Left ventricle myocardium inferior (tissue), 1 donor: ENCODE results near the gene OVCH1. TPM values are rescaled to one million over a fixed set of nuclear protein-coding genes. Genes with fewer than 3 reads are reported as not detected.

ENCODE experiments used
- DNase-seq: peaks from one replicate; pipeline ENCODE4 v3.0.0-alpha.2; 2020
- H3K27ac ChIP-seq: fragments of 200-600 bp; replicated peaks from 2 replicates; pipeline ENCODE4 v1.8.0; 2021
- H3K27me3 ChIP-seq: fragments of 200-600 bp; 2 replicates; pipeline ENCODE4 v1.8.0; 2021; ENCODE audit warnings: low read depth
- H3K36me3 ChIP-seq: fragments of 200-600 bp; 2 replicates; pipeline ENCODE4 v1.8.0; 2021
- H3K4me1 ChIP-seq: fragments of 200-600 bp; 2 replicates; pipeline ENCODE4 v1.8.0; 2021
- H3K4me3 ChIP-seq: fragments of 200-600 bp; 2 replicates; pipeline ENCODE4 v1.8.0; 2021; ENCODE audit warnings: mild to moderate bottlenecking, moderate library complexity
- H3K9me3 ChIP-seq: fragments of 200-600 bp; replicated peaks from 2 replicates; pipeline ENCODE4 v1.8.0; 2021
- intact Hi-C: fragments of 100-400 bp; cut with micrococcal nuclease; formaldehyde crosslinking; loops from one replicate; pipeline ENCODE4 v1.11.0; 2022
- total RNA-seq: library from RNA; stranded (reverse); fragmentation: NEBNext Ultra II Directional; extraction: Animal tissue kit (Norgen Biotek cat#: 25700); gene quantifications from one replicate; pipeline ENCODE4 v1.2.1, GENCODE V29; 2021
- TF ChIP-seq, protein P1 (sequence below): fragments of 200-600 bp; IDR thresholded peaks from 2 replicates; pipeline ENCODE4 v1.8.0; 2021; ENCODE audit warnings: antibody characterized with exemption, mild to moderate bottlenecking, borderline replicate concordance
- donor health status: DM: no; HTN: yes; CAD: no; lungs with severe emphysema.

Gene OVCH1
- total RNA-seq, 1 donor from 2014 or later: 0.25 TPM

DNA sequence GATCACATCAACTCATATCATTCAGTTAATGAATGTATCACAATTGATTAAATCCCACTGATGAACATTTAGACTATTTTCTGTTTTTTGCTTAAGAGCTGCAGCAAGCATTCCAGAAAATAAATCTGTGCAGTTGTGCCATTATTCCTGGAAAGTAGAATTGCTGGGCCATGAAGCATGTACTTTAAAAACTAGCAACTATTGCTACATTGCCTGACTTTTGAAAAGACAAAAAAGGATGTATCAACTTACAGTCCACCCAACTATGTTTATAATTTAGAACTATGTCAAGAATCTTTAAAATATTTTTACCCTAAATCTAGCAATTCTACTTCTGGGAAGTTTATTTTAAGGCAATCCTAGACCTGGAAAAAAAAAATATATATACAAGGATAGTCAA lies 83.1 kb downstream of the OVCH1 start:
- Histone ChIP-seq H3K36me3 (no peaks in the 10 kb centered on the region), H3K4me3 (no peak overlapping the region), H3K4me1 (no peaks in the 10 kb centered on the region), H3K27ac (no peak overlapping the region), H3K27me3 (peaks cover 6% of the 10 kb centered on the region), H3K9me3 (no peaks in the 10 kb centered on the region)
- TF ChIP-seq, protein P1, sequence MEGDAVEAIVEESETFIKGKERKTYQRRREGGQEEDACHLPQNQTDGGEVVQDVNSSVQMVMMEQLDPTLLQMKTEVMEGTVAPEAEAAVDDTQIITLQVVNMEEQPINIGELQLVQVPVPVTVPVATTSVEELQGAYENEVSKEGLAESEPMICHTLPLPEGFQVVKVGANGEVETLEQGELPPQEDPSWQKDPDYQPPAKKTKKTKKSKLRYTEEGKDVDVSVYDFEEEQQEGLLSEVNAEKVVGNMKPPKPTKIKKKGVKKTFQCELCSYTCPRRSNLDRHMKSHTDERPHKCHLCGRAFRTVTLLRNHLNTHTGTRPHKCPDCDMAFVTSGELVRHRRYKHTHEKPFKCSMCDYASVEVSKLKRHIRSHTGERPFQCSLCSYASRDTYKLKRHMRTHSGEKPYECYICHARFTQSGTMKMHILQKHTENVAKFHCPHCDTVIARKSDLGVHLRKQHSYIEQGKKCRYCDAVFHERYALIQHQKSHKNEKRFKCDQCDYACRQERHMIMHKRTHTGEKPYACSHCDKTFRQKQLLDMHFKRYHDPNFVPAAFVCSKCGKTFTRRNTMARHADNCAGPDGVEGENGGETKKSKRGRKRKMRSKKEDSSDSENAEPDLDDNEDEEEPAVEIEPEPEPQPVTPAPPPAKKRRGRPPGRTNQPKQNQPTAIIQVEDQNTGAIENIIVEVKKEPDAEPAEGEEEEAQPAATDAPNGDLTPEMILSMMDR: no peak
- DNase-seq: no peak
- intact Hi-C loops: no loop called here

- DNase-seq: no peak
- TF ChIP-seq, protein P1: no peak
- intact Hi-C loops: no loop called here
- no peak overlapping the region for H3K4me3 ChIP-seq
- no peaks in the 10 kb centered on the region for H3K9me3 ChIP-seq
- no peak overlapping the region for H3K27ac ChIP-seq
- H3K4me1 ChIP-seq: no peaks in the 10 kb centered on the region
- H3K27me3 ChIP-seq: no peaks in the 10 kb centered on the region
- H3K36me3 ChIP-seq: no peaks in the 10 kb centered on the region
Observed at GRCh38 chr12:29405561-29405960, 91.9 kb downstream of the OVCH1 start.

DNA sequence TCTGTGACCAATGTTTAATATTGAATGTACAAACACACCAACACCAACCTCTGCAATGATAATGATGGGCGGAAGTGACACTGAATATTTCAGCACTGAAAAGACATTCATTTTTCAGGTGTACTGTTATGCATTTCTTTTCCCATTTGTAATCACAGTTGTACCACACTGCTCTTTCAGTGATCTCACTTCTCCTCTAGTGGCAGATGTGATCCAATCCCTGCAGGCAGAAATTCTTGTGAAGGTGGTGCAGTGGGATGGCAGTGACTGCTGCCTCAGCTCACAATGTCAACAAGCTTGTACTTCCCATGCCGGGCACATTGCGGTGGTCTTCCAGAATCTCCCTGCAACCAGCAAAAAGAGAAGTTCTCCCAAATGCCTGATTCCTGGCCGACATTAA lies 93.5 kb downstream of the OVCH1 start:
- no peaks in the 10 kb centered on the region for H3K27me3 ChIP-seq
- no peak overlapping the region for H3K27ac ChIP-seq

DNA sequence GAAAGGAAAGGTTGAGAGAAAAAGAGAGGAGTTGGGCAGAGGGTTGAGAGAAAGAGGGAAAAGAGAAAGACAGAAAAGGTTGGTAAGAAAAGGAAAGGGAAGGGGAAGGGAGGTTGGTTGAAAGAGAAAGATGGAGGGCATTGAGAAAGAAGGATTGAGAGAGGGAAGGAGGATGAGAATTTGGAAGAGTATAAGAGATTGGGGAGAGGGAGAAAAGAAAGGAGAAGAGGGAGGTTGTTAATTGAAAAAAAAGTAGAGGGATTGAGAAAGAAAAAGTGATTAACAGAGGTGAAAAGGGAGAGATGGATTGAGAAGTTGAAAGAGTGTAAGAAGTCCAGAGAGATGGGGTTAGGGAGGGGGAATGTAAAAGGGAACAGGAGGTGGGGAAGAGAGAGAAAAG lies 95.0 kb downstream of the OVCH1 start:
- Histone ChIP-seq H3K4me3 (no peak overlapping the region), H3K27ac (no peak overlapping the region), H3K27me3 (no peaks in the 10 kb centered on the region), H3K9me3 (no peaks in the 10 kb centered on the region), H3K4me1 (no peaks in the 10 kb centered on the region), H3K36me3 (no peaks in the 10 kb centered on the region)
- intact Hi-C loops: no loop called here
- DNase-seq: no peak
- TF ChIP-seq, protein P1: no peak

More for the DNA sequence above, 93.5 kb downstream of the OVCH1 start:
- DNase-seq: no peak
- Histone ChIP-seq H3K4me1 (no peaks in the 10 kb centered on the region), H3K9me3 (no peaks in the 10 kb centered on the region), H3K4me3 (no peak overlapping the region), H3K36me3 (no peaks in the 10 kb centered on the region)
- TF ChIP-seq, protein P1: no peak
- intact Hi-C loops: no loop called here

GRCh38 chr12:29398495-29398894 lies 99.0 kb downstream of the OVCH1 start:
- no peak overlapping the region for H3K27ac ChIP-seq
- H3K36me3 ChIP-seq: no peaks in the 10 kb centered on the region
- TF ChIP-seq, protein P1: no peak
- no peaks in the 10 kb centered on the region for H3K27me3 ChIP-seq
- H3K4me1 ChIP-seq: no peaks in the 10 kb centered on the region
- no peak for DNase-seq
- H3K9me3 ChIP-seq: no peaks in the 10 kb centered on the region
- intact Hi-C loops: no loop called here
- no peak overlapping the region for H3K4me3 ChIP-seq

- Histone ChIP-seq H3K27ac (no peak overlapping the region), H3K4me3 (no peak overlapping the region), H3K27me3 (no peaks in the 10 kb centered on the region), H3K36me3 (no peaks in the 10 kb centered on the region), H3K9me3 (no peaks in the 10 kb centered on the region), H3K4me1 (no peaks in the 10 kb centered on the region)
- intact Hi-C loops: no loop called here
- DNase-seq: no peak
- TF ChIP-seq, protein P1: no peak
Observed at GRCh38 chr12:29396774-29397173, 100.7 kb downstream of the OVCH1 start.
